AG10803 (cell line): ENCODE results near the gene CRYBG2.

Experiments
- DNase-seq: peaks from one replicate; pipeline ENCODE4 v3.0.0; 2010; ENCODE audit warnings: low read depth
- H3K4me3 ChIP-seq: 2 replicates; pipeline ENCODE4 v1.5.1; 2011; ENCODE audit warnings: mild to moderate bottlenecking, low read length, control low read depth
- TF ChIP-seq, protein P1 (sequence below): conservative IDR thresholded peaks from 2 replicates; pipeline ENCODE4 v1.5.1; 2011; ENCODE audit warnings: mild to moderate bottlenecking, low read length, control low read depth, inconsistent platforms

Gene CRYBG2

DNA sequence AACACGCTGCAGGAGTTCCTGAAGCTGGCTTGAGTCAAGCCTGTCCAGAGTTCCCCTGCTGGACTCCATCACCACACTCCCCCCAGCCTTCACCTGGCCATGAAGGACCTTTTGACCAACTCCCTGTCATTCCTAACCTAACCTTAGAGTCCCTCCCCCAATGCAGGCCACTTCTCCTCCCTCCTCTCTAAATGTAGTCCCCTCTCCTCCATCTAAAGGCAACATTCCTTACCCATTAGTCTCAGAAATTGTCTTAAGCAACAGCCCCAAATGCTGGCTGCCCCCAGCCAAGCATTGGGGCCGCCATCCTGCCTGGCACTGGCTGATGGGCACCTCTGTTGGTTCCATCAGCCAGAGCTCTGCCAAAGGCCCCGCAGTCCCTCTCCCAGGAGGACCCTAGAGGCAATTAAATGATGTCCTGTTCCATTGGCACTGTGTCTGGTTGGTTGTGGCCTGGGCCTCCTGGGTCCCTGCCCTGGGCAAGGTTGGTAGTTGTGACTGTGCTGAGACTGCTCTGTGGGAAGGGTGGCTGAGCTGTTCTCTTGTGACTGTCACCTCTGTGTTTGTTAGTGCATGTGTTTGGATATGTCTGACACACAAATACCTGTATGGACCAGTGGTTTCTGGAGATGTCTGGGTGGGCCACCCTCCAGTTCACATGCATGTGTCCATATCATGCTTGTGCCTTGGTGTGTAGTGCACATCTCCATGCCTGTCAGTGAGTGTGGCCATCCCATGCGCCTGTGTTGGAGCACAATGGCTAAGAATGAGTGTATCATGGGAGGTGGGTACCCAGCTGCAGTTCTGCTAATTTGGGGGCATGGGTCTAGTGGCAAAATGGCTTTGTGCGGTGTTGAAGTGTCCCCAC is 72.6 kb downstream of the CRYBG2 start:
- TF ChIP-seq, protein P1, sequence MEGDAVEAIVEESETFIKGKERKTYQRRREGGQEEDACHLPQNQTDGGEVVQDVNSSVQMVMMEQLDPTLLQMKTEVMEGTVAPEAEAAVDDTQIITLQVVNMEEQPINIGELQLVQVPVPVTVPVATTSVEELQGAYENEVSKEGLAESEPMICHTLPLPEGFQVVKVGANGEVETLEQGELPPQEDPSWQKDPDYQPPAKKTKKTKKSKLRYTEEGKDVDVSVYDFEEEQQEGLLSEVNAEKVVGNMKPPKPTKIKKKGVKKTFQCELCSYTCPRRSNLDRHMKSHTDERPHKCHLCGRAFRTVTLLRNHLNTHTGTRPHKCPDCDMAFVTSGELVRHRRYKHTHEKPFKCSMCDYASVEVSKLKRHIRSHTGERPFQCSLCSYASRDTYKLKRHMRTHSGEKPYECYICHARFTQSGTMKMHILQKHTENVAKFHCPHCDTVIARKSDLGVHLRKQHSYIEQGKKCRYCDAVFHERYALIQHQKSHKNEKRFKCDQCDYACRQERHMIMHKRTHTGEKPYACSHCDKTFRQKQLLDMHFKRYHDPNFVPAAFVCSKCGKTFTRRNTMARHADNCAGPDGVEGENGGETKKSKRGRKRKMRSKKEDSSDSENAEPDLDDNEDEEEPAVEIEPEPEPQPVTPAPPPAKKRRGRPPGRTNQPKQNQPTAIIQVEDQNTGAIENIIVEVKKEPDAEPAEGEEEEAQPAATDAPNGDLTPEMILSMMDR, result no peak
- peak overlapping the region; percentile 80 for H3K4me3 ChIP-seq
- DNase-seq, result no peak

DNA sequence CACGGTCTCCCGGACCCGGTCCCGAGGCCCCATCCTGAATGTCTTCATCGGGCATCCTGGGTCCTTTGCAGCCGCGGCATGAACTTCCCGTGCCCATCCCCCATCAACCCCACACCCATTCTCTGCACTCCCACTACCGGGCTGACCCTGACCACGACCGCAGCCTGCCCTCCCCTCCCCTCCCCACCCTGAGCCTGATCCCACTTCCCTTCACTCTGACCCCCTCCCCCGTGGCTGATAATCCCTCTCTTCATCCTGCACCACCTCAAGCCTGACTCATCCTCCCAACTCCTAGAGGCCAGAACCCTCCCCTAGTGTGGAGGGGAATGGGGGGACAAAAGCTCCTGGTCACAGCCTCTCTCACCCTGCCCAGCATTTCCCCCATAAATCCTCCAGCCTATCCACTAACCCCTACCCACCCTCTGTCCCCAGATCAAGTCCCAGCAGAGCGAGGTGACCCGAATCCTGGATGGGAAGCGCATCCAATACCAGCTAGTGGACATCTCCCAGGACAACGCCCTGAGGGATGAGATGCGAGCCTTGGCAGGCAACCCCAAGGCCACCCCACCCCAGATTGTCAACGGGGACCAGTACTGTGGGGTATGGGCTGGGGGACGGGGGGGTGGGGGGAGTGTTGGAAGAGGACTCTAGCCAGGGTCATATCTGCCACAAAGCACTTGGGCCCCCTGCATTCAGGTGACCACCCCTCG is 73.4 kb downstream of the CRYBG2 start:
- TF ChIP-seq, protein P1, result no peak
- DNase-seq, result no peak
- peak overlapping the region; percentile 80 for H3K4me3 ChIP-seq

DNA sequence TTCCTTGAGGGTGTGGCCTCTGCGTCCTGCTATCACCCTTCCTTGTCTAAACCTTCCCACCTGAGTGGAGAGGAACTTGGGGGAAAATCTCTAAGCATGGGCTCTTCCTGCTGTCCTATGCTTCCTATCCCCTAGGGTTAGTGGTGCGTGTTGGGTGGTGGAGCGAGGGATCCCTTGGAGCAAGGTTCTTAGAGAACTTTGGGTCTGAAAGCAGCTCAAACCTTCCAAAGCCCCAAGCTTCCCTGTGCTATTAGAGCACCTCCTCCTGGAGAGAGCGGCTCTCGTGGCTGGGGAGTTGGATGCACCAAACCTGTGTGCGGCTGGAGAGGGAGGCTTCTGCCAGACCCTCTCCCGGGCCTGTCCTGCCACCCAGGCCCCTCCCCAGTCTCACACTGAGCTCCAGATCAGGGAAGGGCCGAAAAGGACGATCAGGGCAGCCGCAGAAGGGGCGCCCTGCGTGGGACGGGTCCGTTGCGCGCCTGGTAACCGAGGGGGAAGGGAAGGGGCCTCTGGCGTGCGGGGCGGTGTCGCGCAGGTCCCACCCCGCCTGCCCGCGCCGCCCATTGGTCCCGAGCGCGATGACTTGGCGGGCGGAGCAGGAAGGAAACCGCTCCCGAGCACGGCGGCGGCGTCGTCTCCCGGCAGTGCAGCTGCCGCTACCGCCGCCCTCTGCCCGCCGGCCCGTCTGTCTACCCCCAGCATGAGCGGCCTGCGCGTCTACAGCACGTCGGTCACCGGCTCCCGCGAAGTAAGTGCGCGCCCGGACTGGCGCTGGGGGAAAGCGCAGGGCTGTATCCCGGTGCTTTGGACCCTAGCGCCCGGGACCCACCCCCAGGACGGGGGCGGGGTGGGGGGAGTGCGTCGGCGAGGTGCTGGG is 74.2 kb downstream of the CRYBG2 start, which contains the start of gene SH3BGRL3:
Gene SH3BGRL3 (plus strand): TSS at position 631 of the 877 bp plus-strand sequence. CDS start 70 bp downstream, at position 701.
- H3K4me3 ChIP-seq, result peak within 1 kb of the TSS; percentile 80
- DNase-seq, result peak; percentile 76
- TF ChIP-seq, protein P1, result peak; percentile 65

DNA sequence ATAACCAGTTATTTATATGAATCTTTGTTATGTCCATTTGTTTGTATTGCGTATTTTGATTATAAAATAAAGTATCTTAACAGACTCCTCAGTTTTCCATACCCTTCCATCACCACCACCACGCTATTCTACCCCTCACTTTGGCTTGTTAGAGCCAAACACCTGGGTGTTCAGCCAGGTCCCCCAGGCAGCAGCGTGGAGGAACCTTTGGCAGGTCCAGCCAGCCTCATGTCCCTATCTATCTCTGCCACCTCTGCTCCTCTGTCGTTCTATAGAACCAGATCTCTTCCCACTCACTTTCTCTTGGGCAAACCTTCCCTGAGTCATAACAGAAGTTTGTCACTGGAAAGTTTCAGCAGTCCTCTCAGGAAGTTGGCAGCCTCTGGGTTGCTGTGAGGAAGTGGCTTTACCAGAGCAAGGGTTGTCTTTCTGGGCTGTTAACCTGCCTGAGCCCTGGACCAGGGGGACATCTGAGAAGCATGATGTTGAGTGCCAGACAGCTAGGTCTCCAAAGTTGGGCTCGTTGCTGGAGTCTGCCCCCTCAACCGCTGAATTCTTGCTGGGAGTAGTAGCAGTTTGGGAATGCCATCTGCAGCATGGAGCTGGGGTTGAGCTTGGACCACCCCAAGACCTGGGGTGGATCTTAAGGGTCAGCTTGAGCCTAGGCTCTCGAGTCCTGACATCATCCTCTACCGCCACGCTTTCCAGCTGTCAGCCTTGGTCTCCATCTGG is 75.0 kb downstream of the CRYBG2 start:
- H3K4me3 ChIP-seq, result peak overlapping the region; percentile 80
- TF ChIP-seq, protein P1, result no peak
- peak; percentile 68 for DNase-seq

DNA sequence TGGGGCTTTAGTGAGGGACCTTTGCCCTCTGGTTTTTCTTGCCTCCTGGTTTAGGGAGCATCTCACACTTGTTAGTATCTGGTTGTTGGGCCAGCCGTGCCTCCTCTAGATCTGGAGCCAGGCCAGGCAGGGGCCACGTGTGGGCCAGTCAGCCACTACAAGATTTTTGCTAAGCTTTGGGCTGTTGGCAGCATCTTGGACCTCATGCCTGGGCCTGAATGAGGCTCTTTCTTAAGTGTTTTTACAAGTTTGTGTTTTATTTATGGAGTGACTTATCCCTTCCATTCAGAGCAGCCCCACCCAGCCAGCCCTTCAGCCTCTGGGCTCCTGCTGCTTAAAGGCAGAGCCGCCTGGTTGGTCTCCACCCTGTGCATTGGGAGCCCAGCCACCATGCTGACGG is 75.6 kb downstream of the CRYBG2 start:
- no peak overlapping the region for H3K4me3 ChIP-seq
- peak; percentile 82 for DNase-seq
- TF ChIP-seq, protein P1, result no peak

DNA sequence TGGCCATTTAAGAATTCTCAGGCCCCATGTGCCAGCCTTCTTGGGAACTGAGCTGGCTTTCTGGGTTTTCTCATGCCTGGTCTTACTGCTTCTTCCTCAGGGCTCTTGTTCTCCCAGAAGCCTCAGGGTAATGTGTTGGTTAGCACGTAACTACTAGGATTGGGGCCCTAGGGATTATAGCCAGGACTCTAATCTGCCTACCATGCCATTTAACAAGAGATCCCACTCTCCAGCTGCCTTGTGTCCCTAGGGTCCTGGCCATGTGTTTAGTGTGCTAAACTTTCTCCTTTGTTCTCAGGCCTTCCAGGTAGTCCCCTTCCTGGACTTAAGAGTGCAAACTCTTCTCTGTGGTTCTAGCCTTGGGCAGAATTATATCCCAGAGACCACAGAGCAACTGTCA is 76.2 kb downstream of the CRYBG2 start:
- no peak overlapping the region for H3K4me3 ChIP-seq
- TF ChIP-seq, protein P1, result no peak
- DNase-seq, result no peak
